Right atrium auricular region (tissue), 2 donors: ENCODE measurements around the gene KDM3B. TPM values are rescaled to one million over a fixed set of nuclear protein-coding genes. Genes with fewer than 3 reads are reported as not detected.

Experiments
- DNase-seq: peaks from one replicate; pipeline ENCODE4 v3.0.0-alpha.2; 2019; ENCODE audit warnings: low spot score
- H3K27ac ChIP-seq, 2 donors: fragments of 200-600 bp; sonication (generic); 1 replicate in 1 of 2; 2 replicates in 1 of 2; pipeline ENCODE4 v1.5.1; 2016 to 2019
- H3K27me3 ChIP-seq, 2 donors: fragments of 200-600 bp; sonication (generic); one replicate each; pipeline versions ENCODE4 v1.5.1 to v1.6.0; 2017 to 2019
- H3K36me3 ChIP-seq: fragments of 200-600 bp; sonication (generic); one replicate; pipeline ENCODE4 v1.5.1; 2016
- H3K4me1 ChIP-seq, 2 donors: fragments of 200-600 bp; sonication (generic); one replicate each; pipeline versions ENCODE4 v1.5.1 to v1.6.0; 2017 to 2019
- H3K4me3 ChIP-seq, 2 donors: fragments of 200-600 bp; sonication (generic); 1 replicate in 1 of 2; 2 replicates in 1 of 2; pipeline ENCODE4 v1.5.1; 2017 to 2019; ENCODE audit warnings: mild to moderate bottlenecking in 1 of 2, moderate library complexity in 1 of 2
- H3K9me3 ChIP-seq, 2 donors: fragments of 200-600 bp; sonication (generic); one replicate each; pipeline ENCODE4 v1.5.1; 2019
- CTCF ChIP-seq, 2 donors: fragments of 200-600 bp; sonication (generic); IDR thresholded peaks; one replicate each; pipeline ENCODE4 v1.5.1; 2019; ENCODE audit warnings: antibody characterized with exemption in 2 of 2
- total RNA-seq, 2 donors: library from RNA; depleted of rRNA; stranded (reverse); fragments of >200 nt; gene quantifications; one replicate each; pipeline ENCODE4 v1.1.0, GENCODE V29; 2016

Gene KDM3B
- total RNA-seq, 2 donors from 2014 or later: 42.9 to 46.9 TPM

GRCh38 chr5:138449501-138450239, 97.2 kb downstream of the KDM3B start:
- TF ChIP-seq CTCF (IDR thresholded peaks at IDR 0.05): peak; percentile 90 to 96
- H3K36me3 ChIP-seq: no peaks in the 10 kb centered on the region
- no peak overlapping the region for H3K27ac ChIP-seq
- DNase-seq: peak; percentile 90
- H3K9me3 ChIP-seq: no peaks in the 10 kb centered on the region
- no peaks in the 10 kb centered on the region for H3K27me3 ChIP-seq
- H3K4me3 ChIP-seq: no peak overlapping the region
- H3K4me1 ChIP-seq: peaks cover 0 to 12% of the 10 kb centered on the region in 2 donors

GRCh38 chr5:138450971-138451370, 98.5 kb downstream of the KDM3B start:
- H3K27ac ChIP-seq: no peak overlapping the region
- no peaks in the 10 kb centered on the region for H3K27me3 ChIP-seq
- H3K9me3 ChIP-seq: no peaks in the 10 kb centered on the region
- H3K4me3 ChIP-seq: no peak overlapping the region
- TF ChIP-seq CTCF (IDR thresholded peaks at IDR 0.05): no peak
- H3K4me1 ChIP-seq: peaks cover 0 to 12% of the 10 kb centered on the region in 2 donors
- no peaks in the 10 kb centered on the region for H3K36me3 ChIP-seq
- DNase-seq: no peak

- no peak overlapping the region for H3K4me3 ChIP-seq
- no peaks in the 10 kb centered on the region for H3K9me3 ChIP-seq
- H3K4me1 ChIP-seq: peaks cover 0 to 15% of the 10 kb centered on the region in 2 donors
- no peak for TF ChIP-seq CTCF (IDR thresholded peaks at IDR 0.05)
- H3K36me3 ChIP-seq: no peaks in the 10 kb centered on the region
- H3K27me3 ChIP-seq: no peaks in the 10 kb centered on the region
- DNase-seq: no peak
- no peak overlapping the region for H3K27ac ChIP-seq
Measured at GRCh38 chr5:138452720-138453119, 100.2 kb downstream of the KDM3B start.

GRCh38 chr5:138453590-138453989, 101.1 kb downstream of the KDM3B start:
- Histone ChIP-seq H3K36me3 (no peaks in the 10 kb centered on the region), H3K27me3 (no peaks in the 10 kb centered on the region), H3K4me3 (no peak overlapping the region), H3K27ac (no peak overlapping the region), H3K9me3 (no peaks in the 10 kb centered on the region), H3K4me1 (peaks cover 0 to 24% of the 10 kb centered on the region in 2 donors)
- DNase-seq: no peak
- no peak for TF ChIP-seq CTCF (IDR thresholded peaks at IDR 0.05)

- Histone ChIP-seq H3K4me1 (peaks cover 0 to 30% of the 10 kb centered on the region in 2 donors), H3K4me3 (no peak overlapping the region), H3K36me3 (no peaks in the 10 kb centered on the region), H3K27ac (no peak overlapping the region), H3K27me3 (no peaks in the 10 kb centered on the region), H3K9me3 (no peaks in the 10 kb centered on the region)
- DNase-seq: no peak
- TF ChIP-seq CTCF (IDR thresholded peaks at IDR 0.05): no peak
Measured at GRCh38 chr5:138454121-138454520, 101.6 kb downstream of the KDM3B start.
